ENCODE measurements around the gene CELA2B. TPM values are rescaled to one million over a fixed set of nuclear protein-coding genes. Genes with fewer than 3 reads are reported as not detected.
"Not testable (repeated sequence)": the region's sequence is repeated elsewhere in the genome, so short reads cannot be mapped to it uniquely, and the experiment has no call there.

Gene CELA2B
- total RNA-seq, 1 donor from 2014 or later, result not detected

DNA sequence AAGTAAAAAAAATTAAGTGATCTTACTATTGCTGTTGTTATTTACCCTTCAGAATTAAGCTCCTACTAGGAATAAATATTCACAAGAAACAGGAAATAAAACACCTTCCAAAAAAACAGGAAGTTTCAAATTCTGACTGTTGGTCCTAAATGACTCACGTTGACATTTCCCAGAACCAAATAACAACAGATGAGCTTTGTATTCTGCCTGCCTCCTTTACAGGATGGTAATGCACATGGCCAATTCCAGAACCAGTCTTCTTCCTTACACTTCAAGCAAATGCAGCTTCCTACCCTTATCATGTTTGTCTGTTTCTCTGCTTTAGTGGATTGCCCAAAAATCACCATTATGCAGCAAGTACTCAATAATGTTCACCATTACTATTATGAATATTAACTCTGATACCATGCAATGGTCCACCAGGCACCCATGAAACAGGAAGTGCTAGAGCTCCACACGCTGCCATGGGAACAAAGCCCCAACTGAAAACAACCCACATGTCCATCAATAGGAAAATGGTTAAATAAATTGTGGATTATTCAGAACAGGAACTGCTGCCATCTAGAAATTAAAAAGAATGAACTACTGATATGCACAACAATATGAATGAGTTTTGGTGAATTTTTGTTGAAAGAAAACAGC, 39.2 kb downstream of the CELA2B start:
- Histone ChIP-seq H3K27me3 (ENCODE audit: low read depth) (no peaks in the 10 kb centered on the region), H3K36me3 (peaks cover 37% of the 10 kb centered on the region), H3K4me1 (no peaks in the 10 kb centered on the region), H3K4me3 (no peak overlapping the region), H3K9me3 (no peaks in the 10 kb centered on the region), H3K27ac (no peak overlapping the region)
- intact Hi-C loops (cut with DNase I), result no loop called here
- ATAC-seq (no peak), DNase-seq (no peak)
- TF ChIP-seq, protein P1, sequence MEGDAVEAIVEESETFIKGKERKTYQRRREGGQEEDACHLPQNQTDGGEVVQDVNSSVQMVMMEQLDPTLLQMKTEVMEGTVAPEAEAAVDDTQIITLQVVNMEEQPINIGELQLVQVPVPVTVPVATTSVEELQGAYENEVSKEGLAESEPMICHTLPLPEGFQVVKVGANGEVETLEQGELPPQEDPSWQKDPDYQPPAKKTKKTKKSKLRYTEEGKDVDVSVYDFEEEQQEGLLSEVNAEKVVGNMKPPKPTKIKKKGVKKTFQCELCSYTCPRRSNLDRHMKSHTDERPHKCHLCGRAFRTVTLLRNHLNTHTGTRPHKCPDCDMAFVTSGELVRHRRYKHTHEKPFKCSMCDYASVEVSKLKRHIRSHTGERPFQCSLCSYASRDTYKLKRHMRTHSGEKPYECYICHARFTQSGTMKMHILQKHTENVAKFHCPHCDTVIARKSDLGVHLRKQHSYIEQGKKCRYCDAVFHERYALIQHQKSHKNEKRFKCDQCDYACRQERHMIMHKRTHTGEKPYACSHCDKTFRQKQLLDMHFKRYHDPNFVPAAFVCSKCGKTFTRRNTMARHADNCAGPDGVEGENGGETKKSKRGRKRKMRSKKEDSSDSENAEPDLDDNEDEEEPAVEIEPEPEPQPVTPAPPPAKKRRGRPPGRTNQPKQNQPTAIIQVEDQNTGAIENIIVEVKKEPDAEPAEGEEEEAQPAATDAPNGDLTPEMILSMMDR (IDR thresholded peaks at IDR 0.05), result no peak

DNA sequence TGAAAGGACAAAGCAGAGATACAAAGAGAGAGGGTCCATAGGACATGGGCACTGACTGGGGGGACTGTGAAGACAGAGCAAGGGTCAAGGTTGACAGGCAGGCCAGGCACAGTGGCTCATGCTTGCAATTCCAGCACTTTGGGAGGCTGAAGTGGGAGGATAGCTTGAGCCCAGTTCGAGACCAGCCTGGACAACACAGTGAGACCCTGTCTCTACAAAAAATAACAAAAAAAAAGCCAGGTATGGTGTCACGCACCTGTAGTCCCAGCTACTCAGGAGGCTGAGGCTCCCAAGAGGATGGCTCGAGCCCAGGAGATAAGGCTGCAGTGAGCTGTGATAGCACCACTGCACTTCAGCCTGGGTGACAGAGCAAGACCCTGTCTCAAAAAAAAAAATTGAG, 43.7 kb downstream of the CELA2B start:
- Histone ChIP-seq H3K27me3 (ENCODE audit: low read depth) (no peaks in the 10 kb centered on the region), H3K9me3 (no peaks in the 10 kb centered on the region), H3K27ac (no peak overlapping the region), H3K4me1 (peaks cover 13% of the 10 kb centered on the region), H3K4me3 (no peak overlapping the region), H3K36me3 (peaks cover 17% of the 10 kb centered on the region)
- ATAC-seq (no peak), DNase-seq (no peak)
- TF ChIP-seq, protein P1 (IDR thresholded peaks at IDR 0.05), result no peak
- intact Hi-C loops (cut with DNase I), result no loop called here

DNA sequence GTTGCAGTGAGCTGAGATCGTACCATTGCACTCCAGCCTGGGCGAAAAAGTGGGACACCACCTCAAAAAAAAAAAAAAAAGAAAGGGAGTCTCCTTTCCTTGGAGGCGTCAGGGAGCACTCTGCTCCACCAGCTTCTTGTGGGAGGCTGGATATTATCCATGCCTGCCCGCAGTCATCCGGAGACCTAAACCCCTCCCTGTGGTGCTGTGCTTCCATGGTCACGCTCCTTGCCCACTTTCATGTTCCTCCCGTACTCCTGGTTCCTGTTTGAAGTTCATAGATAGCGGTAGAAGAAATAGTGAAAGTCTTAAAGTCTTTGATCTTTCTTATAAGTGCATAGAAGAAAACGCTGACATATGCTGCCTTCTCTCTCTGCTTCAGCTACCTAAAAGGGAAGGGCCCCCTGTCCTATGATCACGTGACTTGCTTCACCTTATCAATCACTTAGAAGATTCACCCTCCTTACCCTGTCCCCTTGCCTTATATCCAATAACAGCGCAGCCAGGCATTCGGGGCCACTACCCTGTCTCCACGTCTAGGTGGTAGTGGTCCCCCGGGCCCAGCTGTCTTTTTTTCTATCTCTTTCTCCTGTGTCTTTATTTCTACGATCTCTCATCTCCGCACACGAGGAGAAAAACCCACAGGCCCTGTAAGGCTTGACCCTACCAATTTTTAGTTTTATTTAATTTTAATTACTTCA, 45.5 kb downstream of the CELA2B start:
- DNase-seq; H3K27ac ChIP-seq; H3K9me3 ChIP-seq; intact Hi-C loops (cut with DNase I); H3K27me3 ChIP-seq (ENCODE audit: low read depth); ATAC-seq; H3K4me3 ChIP-seq: not testable (repeated sequence)
- Histone ChIP-seq H3K36me3 (peaks cover 17% of the 10 kb centered on the region), H3K4me1 (peaks cover 23% of the 10 kb centered on the region)

DNA sequence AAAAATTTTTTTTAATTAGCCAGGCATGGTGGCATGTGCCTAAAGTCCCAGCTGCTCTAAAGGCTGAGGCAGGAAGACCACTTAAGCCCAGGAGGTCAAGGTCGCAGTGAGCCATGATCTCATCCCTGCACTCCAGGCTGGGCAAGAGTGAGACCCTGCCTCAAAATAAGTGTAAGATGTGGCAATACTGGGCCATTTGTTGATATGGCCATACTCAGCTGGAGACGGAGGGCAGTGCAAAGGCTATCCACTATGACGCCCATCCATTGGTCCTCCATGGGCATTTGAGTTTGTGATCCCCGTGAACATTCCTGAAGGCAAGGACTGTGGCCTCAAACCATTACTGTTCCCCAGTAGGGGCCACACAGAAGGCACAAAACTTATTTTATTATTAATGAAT, 46.6 kb downstream of the CELA2B start:
- H3K4me1 ChIP-seq, result peaks cover 27% of the 10 kb centered on the region
- no peak for DNase-seq
- H3K27ac ChIP-seq, result no peak overlapping the region
- no peaks in the 10 kb centered on the region for H3K9me3 ChIP-seq
- intact Hi-C loops (cut with DNase I), result no loop called here
- H3K4me3 ChIP-seq, result no peak overlapping the region
- TF ChIP-seq, protein P1 (IDR thresholded peaks at IDR 0.05), result no peak
- H3K36me3 ChIP-seq, result peaks cover 6% of the 10 kb centered on the region
- no peak for ATAC-seq
- H3K27me3 ChIP-seq (ENCODE audit: low read depth), result no peaks in the 10 kb centered on the region

DNA sequence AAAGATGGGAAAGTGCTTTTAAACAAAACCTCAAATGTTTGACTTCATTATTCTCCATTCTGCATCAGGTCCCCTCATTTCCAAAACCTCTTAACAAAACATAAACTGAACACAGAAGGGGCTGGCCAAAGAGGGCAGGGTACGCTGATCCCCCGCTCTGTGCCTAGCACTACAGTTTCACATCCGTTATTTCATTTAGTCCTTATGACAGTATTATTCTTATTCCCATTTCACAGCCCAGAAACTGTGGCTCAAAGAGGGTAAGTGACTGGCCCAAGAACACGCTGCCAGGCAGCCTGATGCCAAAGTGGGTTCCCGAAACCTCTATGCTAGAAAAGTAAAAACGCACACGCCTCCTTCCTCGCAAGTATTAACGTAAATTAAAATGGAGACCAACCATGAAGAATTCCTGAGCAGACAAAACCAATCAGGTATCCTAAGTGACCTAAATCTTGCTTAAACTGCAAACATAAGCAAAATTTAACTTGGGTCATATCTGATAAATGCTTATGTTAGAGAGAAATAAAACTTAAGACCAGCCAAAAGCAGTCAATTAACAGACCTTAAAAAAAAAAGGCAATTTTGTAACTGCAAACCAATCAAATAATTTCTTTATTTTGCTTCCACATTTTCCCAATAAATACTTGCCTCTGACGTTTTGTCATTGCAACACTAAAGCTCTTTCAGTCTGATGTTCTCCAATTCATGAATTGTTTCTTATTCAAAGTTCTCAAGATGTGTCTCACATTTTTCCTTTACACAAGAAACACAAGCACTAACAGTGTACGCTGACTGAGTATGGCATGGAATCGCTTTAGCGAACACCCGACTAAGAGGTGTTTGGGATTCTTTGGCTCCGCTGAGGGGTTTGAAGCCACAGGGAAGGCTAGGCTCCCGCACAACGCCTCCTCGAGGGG, 47.5 kb downstream of the CELA2B start:
- no peak for ATAC-seq
- H3K4me1 ChIP-seq, result peaks cover 35% of the 10 kb centered on the region
- intact Hi-C loops (cut with DNase I), result no loop called here

More for the DNA sequence above, 47.5 kb downstream of the CELA2B start:
- H3K9me3 ChIP-seq, result no peaks in the 10 kb centered on the region
- H3K27ac ChIP-seq, result peak overlapping the region; percentile 94
- DNase-seq, result no peak
- peak overlapping the region; percentile 81 for H3K4me3 ChIP-seq
- TF ChIP-seq, protein P1 (IDR thresholded peaks at IDR 0.05), result no peak
- H3K36me3 ChIP-seq, result no peaks in the 10 kb centered on the region
- H3K27me3 ChIP-seq (ENCODE audit: low read depth), result no peaks in the 10 kb centered on the region

All from lower lobe of right lung (tissue), 2 donors.